Smooth muscle cell (in vitro differentiated cells): ENCODE results near the gene AHCYL1. TPM values are rescaled to one million over a fixed set of nuclear protein-coding genes. Genes with fewer than 3 reads are reported as not detected.

Source experiments
- DNase-seq: peaks from one replicate; lab custom pipeline; 2025; ENCODE audit not compliant: unreplicated experiment; lab: John Stamatoyannopoulos, UW
- H2AFZ ChIP-seq: fragments of 200-600 bp; sonication (generic); 2 replicates; pipeline ENCODE4 v1.6.0; 2016; ENCODE audit warnings: antibody characterized with exemption, low read depth, mild to moderate bottlenecking
- H3F3A ChIP-seq: fragments of 200-600 bp; sonication (generic); 2 replicates; pipeline ENCODE4 v1.6.0; 2017; ENCODE audit warnings: antibody characterized with exemption, low read depth
- H3K27ac ChIP-seq: fragments of 200-600 bp; sonication (generic); 2 replicates; pipeline ENCODE4 v1.5.1; 2016; ENCODE audit warnings: low read depth, mild to moderate bottlenecking
- H3K27me3 ChIP-seq: fragments of 200-600 bp; sonication (generic); 2 replicates; pipeline ENCODE4 v1.6.1; 2016; ENCODE audit warnings: low read depth, mild to moderate bottlenecking
- H3K36me3 ChIP-seq: fragments of 200-600 bp; sonication (generic); 2 replicates; pipeline ENCODE4 v1.5.1; 2016; ENCODE audit warnings: low read depth
- H3K4me1 ChIP-seq: fragments of 200-600 bp; sonication (generic); 2 replicates; pipeline ENCODE4 v1.5.1; 2016; ENCODE audit warnings: low read depth
- H3K4me2 ChIP-seq: fragments of 200-600 bp; sonication (generic); 2 replicates; pipeline ENCODE4 v1.6.0; 2016; ENCODE audit warnings: mild to moderate bottlenecking
- H3K4me3 ChIP-seq: fragments of 200-600 bp; sonication (generic); 2 replicates; pipeline ENCODE4 v1.5.1; 2016; ENCODE audit warnings: mild to moderate bottlenecking
- H3K79me2 ChIP-seq: fragments of 200-600 bp; sonication (generic); 2 replicates; pipeline ENCODE4 v1.6.0; 2016; ENCODE audit warnings: low read depth, mild to moderate bottlenecking
- H3K9ac ChIP-seq: fragments of 200-600 bp; sonication (generic); 2 replicates; pipeline ENCODE4 v1.6.0; 2016; ENCODE audit warnings: low read depth
- H3K9me3 ChIP-seq: fragments of 200-600 bp; sonication (generic); replicated peaks from 2 replicates; pipeline ENCODE4 v1.5.1; 2016; ENCODE audit warnings: low read depth
- H4K20me1 ChIP-seq: fragments of 200-600 bp; sonication (generic); 2 replicates; pipeline ENCODE4 v1.6.0; 2016; ENCODE audit warnings: low read depth
- WGBS: methylation state at CpG from one replicate; pipeline ENCODE4 v1.1.7; 2016; ENCODE audit warnings: low lambda C conversion rate; 5-methylcytosine and 5-hydroxymethylcytosine counted together
- polyA plus RNA-seq: library from polyadenylated mRNA; unstranded; fragments of >200 nt; fragmentation: Nextera tagmentation; extraction: Ambion mirVana; gene quantifications from 2 replicates; pipeline ENCODE4 v1.2.1, GENCODE V29; 2016
- total RNA-seq: library from RNA; depleted of rRNA; stranded (reverse); fragments of >200 nt; gene quantifications from 2 replicates; pipeline ENCODE4 v1.2.3, GENCODE V29; 2014
- TF ChIP-seq, protein P1 (sequence below): fragments of 200-600 bp; sonication (generic); IDR thresholded peaks from 2 replicates; pipeline ENCODE4 v1.5.1; 2017; ENCODE audit warnings: borderline replicate concordance, mild to moderate bottlenecking, antibody characterized with exemption; ENCODE audit not compliant: insufficient read depth, poor library complexity, severe bottlenecking

The AHCYL1 gene
- total and polyA plus RNA-seq, 2 experiments from 2014 or later = 79.5 to 144 TPM

- Histone ChIP-seq H3K4me1 (no peaks in the 10 kb centered on the region), H3K27me3 (no peaks in the 10 kb centered on the region), H4K20me1 (no peaks in the 10 kb centered on the region), H3K9me3 (no peaks in the 10 kb centered on the region), H3K4me3 (no peak overlapping the region), H3K9ac (no peak overlapping the region), H2AFZ (no peak overlapping the region), H3K4me2 (no peak overlapping the region), H3K36me3 (peaks cover 15% of the 10 kb centered on the region), H3K79me2 (no peaks in the 10 kb centered on the region), H3F3A (no peaks in the 10 kb centered on the region), H3K27ac (no peak overlapping the region)
- no peak for DNase-seq
- WGBS = 95% methylated on average over 10 of the region's 10 CpGs
- TF ChIP-seq, protein P1, sequence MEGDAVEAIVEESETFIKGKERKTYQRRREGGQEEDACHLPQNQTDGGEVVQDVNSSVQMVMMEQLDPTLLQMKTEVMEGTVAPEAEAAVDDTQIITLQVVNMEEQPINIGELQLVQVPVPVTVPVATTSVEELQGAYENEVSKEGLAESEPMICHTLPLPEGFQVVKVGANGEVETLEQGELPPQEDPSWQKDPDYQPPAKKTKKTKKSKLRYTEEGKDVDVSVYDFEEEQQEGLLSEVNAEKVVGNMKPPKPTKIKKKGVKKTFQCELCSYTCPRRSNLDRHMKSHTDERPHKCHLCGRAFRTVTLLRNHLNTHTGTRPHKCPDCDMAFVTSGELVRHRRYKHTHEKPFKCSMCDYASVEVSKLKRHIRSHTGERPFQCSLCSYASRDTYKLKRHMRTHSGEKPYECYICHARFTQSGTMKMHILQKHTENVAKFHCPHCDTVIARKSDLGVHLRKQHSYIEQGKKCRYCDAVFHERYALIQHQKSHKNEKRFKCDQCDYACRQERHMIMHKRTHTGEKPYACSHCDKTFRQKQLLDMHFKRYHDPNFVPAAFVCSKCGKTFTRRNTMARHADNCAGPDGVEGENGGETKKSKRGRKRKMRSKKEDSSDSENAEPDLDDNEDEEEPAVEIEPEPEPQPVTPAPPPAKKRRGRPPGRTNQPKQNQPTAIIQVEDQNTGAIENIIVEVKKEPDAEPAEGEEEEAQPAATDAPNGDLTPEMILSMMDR = no peak
These were observed 58.5 kb downstream of the AHCYL1 start for GRCh38 chr1:110043016-110043415.

GRCh38 chr1:110047463-110047862 lies 62.9 kb downstream of the AHCYL1 start:
- Histone ChIP-seq H3F3A (no peaks in the 10 kb centered on the region), H4K20me1 (no peaks in the 10 kb centered on the region), H3K4me3 (no peak overlapping the region), H3K4me2 (no peak overlapping the region), H3K9ac (no peak overlapping the region), H3K9me3 (no peaks in the 10 kb centered on the region), H3K36me3 (peaks cover 22% of the 10 kb centered on the region), H2AFZ (no peak overlapping the region), H3K79me2 (no peaks in the 10 kb centered on the region), H3K27me3 (no peaks in the 10 kb centered on the region), H3K27ac (no peak overlapping the region), H3K4me1 (no peaks in the 10 kb centered on the region)
- no peak for DNase-seq
- TF ChIP-seq, protein P1 = no peak
- WGBS = 99% methylated on average over 3 of the region's 3 CpGs

DNA sequence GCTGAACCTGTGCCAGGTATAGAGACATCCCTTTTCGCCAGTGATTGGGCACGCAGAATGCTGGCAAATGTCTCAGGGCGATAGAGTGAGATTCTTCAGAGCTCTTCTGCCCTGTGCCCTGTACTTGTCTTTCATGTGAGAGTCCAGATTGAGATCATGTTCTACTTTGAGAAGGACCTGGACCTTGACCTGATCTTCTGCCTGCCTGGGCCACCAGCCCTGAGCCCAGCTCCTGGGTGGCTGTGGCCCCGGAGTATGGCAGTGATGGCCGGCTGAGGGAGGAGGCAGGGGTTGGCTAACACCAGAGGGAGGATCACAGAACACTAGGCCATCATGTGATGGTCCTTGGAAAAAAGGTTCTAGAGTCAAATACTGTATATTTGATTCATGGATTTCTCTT lies 63.7 kb downstream of the AHCYL1 start:
- 98% methylated on average over 5 of the region's 5 CpGs for WGBS
- Histone ChIP-seq H3K27me3 (no peaks in the 10 kb centered on the region), H2AFZ (no peak overlapping the region), H3K27ac (no peak overlapping the region), H3K4me2 (no peak overlapping the region), H3K36me3 (peaks cover 22% of the 10 kb centered on the region), H4K20me1 (no peaks in the 10 kb centered on the region), H3K4me1 (no peaks in the 10 kb centered on the region), H3K79me2 (no peaks in the 10 kb centered on the region), H3K9ac (no peak overlapping the region), H3F3A (no peaks in the 10 kb centered on the region), H3K4me3 (no peak overlapping the region), H3K9me3 (no peaks in the 10 kb centered on the region)
- no peak for DNase-seq
- TF ChIP-seq, protein P1 = no peak

DNA sequence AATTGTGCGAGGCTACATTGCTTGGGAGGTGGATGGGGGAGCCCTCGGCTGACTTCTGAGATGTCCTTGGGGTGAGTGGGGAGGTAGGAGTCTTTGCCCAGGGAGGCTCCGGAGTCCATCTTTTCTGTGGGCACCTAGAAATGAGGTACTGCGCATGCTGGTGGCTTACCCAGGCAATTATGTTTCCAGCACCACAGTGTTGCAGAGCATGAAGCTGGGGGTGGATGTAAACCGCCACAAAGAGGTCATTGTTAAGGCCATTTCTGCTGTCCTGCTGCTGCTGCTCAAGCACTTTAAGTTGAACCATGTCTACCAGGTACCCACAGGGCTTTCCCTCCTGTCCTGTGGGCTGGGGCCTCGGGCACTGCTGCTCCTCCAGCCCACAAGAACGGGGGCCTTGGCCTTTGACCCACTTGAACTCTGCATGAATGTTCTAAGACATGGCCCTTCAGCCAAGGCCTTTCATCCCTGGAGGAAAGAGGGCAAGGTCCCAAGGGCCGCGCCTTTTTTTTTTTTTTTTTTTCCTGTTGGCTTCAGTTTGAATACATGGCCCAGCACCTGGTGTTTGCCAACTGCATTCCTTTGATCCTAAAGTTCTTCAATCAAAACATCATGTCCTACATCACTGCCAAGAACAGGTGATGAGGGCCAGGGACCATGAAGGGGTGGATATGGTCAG lies 64.5 kb downstream of the AHCYL1 start:
- Histone ChIP-seq H3K4me2 (no peak overlapping the region), H3K27me3 (no peaks in the 10 kb centered on the region), H3K9ac (no peak overlapping the region), H3K4me3 (no peak overlapping the region), H3F3A (no peaks in the 10 kb centered on the region), H3K4me1 (no peaks in the 10 kb centered on the region), H3K36me3 (peaks cover 20% of the 10 kb centered on the region), H2AFZ (no peak overlapping the region), H4K20me1 (peaks cover 2% of the 10 kb centered on the region), H3K27ac (no peak overlapping the region), H3K9me3 (no peaks in the 10 kb centered on the region), H3K79me2 (no peaks in the 10 kb centered on the region)
- 100% methylated on average over 9 of the region's 9 CpGs for WGBS
- TF ChIP-seq, protein P1 = no peak
- DNase-seq = no peak
